HT1080 (cell line): ENCODE measurements around the gene SSX3. TPM values are rescaled to one million over a fixed set of nuclear protein-coding genes. Genes with fewer than 3 reads are reported as not detected.
"Not testable (repeated sequence)": the region's sequence is repeated elsewhere in the genome, so short reads cannot be mapped to it uniquely, and the experiment has no call there.

Source experiments
- DNase-seq: peaks from one replicate; pipeline ENCODE4 v3.0.0-alpha.2; 2015; ENCODE audit warnings: low read depth
- polyA plus RNA-seq, 2 experiments: library from polyadenylated mRNA; depleted of rRNA; stranded (reverse); fragments of >200 nt; gene quantifications; 2 replicates each; pipeline ENCODE4 v1.2.3, GENCODE V29; 2015
- small RNA-seq: library from RNA; depleted of rRNA; stranded (forward); fragments of <200 nt; gene quantifications from one replicate; pipeline ENCODE3, GENCODE V24; 2014
- total RNA-seq: library from RNA; depleted of rRNA; stranded (reverse); fragments of >200 nt; shearing (Covaris generic); gene quantifications from 2 replicates; pipeline ENCODE4 v1.2.3, GENCODE V29; 2014; rRNA removed

Gene SSX3
- 89.2 and 92.7 TPM in 2 replicates for total RNA-seq
- polyA plus RNA-seq (2015; cell fraction: cytosol; rRNA removed), result 58.8 and 66.2 TPM in 2 replicates
- 258 and 259 TPM in 2 replicates for polyA plus RNA-seq (2015; cell fraction: nucleus; rRNA removed)

GRCh38 chrX:48356315-48357094 is at the start of gene SSX3:
SSX3 (minus strand) TSS chrX:48356703; CDS start chrX:48355249, 1,454 bp downstream.
- peak; percentile 90 for DNase-seq

- not testable (repeated sequence) for DNase-seq
These were observed 41.3 kb upstream of the SSX3 start for GRCh38 chrX:48397825-48398224.

- not testable (repeated sequence) for DNase-seq
These were observed 40.4 kb upstream of the SSX3 start for GRCh38 chrX:48396931-48397330.

- DNase-seq, result not testable (repeated sequence)
These were observed 26.7 kb upstream of the SSX3 start, which contains the start of gene SSX4 for GRCh38 chrX:48383239-48383638. SSX4 (plus strand) TSS chrX:48383539; CDS start chrX:48384054, 515 bp downstream.

GRCh38 chrX:48370408-48370807 is 13.9 kb upstream of the SSX3 start:
- DNase-seq, result not testable (repeated sequence)

GRCh38 chrX:48367717-48368408 is 11.4 kb upstream of the SSX3 start:
- not testable (repeated sequence) for DNase-seq

- DNase-seq, result not testable (repeated sequence)
These were observed 2.8 kb upstream of the SSX3 start for GRCh38 chrX:48359281-48359680.

- no peak for DNase-seq
These were observed 1.2 kb upstream of the SSX3 start for GRCh38 chrX:48357681-48358080.

- DNase-seq, result not testable (repeated sequence)
These were observed 10.4 kb downstream of the SSX3 start for GRCh38 chrX:48346059-48346458.

- DNase-seq, result not testable (repeated sequence)
These were observed 42.5 kb downstream of the SSX3 start for GRCh38 chrX:48313996-48314395.

GRCh38 chrX:48306175-48306574 is 50.3 kb downstream of the SSX3 start:
- DNase-seq, result no peak

Small RNA genes within 50 kb of the gene (small RNA-seq; reads per million reads assigned to genes)
- gene AL606490.7, result not detected
- not detected for gene AL606490.9

Other genes starting within 250 kb of the SSX3 start
- not detected in 2 replicates for gene SPACA5B, start 226.1 kb downstream of the SSX3 start, total RNA-seq
- gene SSX5, start 159.9 kb downstream of the SSX3 start, total RNA-seq, result not detected in 2 replicates
- 109 and 139 TPM in 2 replicates for gene SSX1, start 101.3 kb downstream of the SSX3 start, total RNA-seq
- gene SSX4, start 26.8 kb upstream of the SSX3 start, total RNA-seq, result 0.27 TPM in 1 of 2 replicates, not detected in the other
- gene SSX4B, start 55.3 kb upstream of the SSX3 start, total RNA-seq, result 0.27 TPM in 1 of 2 replicates, not detected in the other
- not detected in 2 replicates for gene SLC38A5, start 113.6 kb upstream of the SSX3 start, total RNA-seq
- 114 and 123 TPM in 2 replicates for gene FTSJ1, start 119.5 kb upstream of the SSX3 start, total RNA-seq
- gene PORCN, start 152.3 kb upstream of the SSX3 start, total RNA-seq, result 32.7 and 39.6 TPM in 2 replicates
- gene EBP, start 165.1 kb upstream of the SSX3 start, total RNA-seq, result 129 and 145 TPM in 2 replicates
- 7.1 and 10.4 TPM in 2 replicates for gene TBC1D25, start 183.0 kb upstream of the SSX3 start, total RNA-seq
- 169 and 174 TPM in 2 replicates for gene RBM3, start 217.8 kb upstream of the SSX3 start, total RNA-seq
- 66.1 and 74.0 TPM in 2 replicates for gene WDR13, start 240.8 kb upstream of the SSX3 start, total RNA-seq